ENCODE measurements around the gene TTC16. TPM values are rescaled to one million over a fixed set of nuclear protein-coding genes. Genes with fewer than 3 reads are reported as not detected.
"Not testable (repeated sequence)": the region's sequence is repeated elsewhere in the genome, so short reads cannot be mapped to it uniquely, and the experiment has no call there.

TTC16 gene
- total RNA-seq, 1 experiment from 2014 or later = not detected

- no peak overlapping the region for H3K27ac Mint-ChIP-seq
- no peaks in the 10 kb centered on the region for H3K27me3 Mint-ChIP-seq (ENCODE audit: low read depth)
- no peaks in the 10 kb centered on the region for H3K9me3 Mint-ChIP-seq
- ChIA-PET POLR2A (interaction anchor here (0.9 to 1.2 kb wide), 2 partner anchors 16 to 48 kb away, joined by 4 to 7 read pairs; no protein-coding TSS in a partner anchor), CTCF (interaction anchor here (0.6 to 2.9 kb wide), 11 partner anchors 8 to 171 kb away, joined by 3 to 26 read pairs (median 4); partner anchors contain the start of genes ST6GALNAC4 and TOR2A)
- H3K36me3 Mint-ChIP-seq = no peaks in the 10 kb centered on the region
- ATAC-seq (peak; percentile 13; the same call in 1 of the 2 replicates), DNase-seq (ENCODE audit: low spot score) (no peak)
- TF ChIP-seq CREM (CRISPR knock-in tag; IDR thresholded peaks at IDR 0.05) (no peak), USF1 (CRISPR knock-in tag; IDR thresholded peaks at IDR 0.05) (0 out of 2 replicates have a peak, but pooled peaks have one; percentile 14)
- peaks cover 23% of the 10 kb centered on the region for H3K4me1 Mint-ChIP-seq
- H3K4me3 Mint-ChIP-seq = no peak overlapping the region
Observed at GRCh38 chr9:127779136-127779981, 63.5 kb downstream of the TTC16 start.

GRCh38 chr9:127780126-127780885 is 64.4 kb downstream of the TTC16 start:
- Mint-ChIP-seq H3K4me3 (no peak overlapping the region), H3K9me3 (no peaks in the 10 kb centered on the region), H3K27ac (no peak overlapping the region), H3K27me3 (ENCODE audit: low read depth) (no peaks in the 10 kb centered on the region), H3K36me3 (no peaks in the 10 kb centered on the region), H3K4me1 (peaks cover 23% of the 10 kb centered on the region)
- DNase-seq (ENCODE audit: low spot score) (no peak), ATAC-seq (no peak)
- ChIA-PET CTCF (interaction anchor here (0.7 to 2.9 kb wide), 10 partner anchors 9 to 172 kb away, joined by 3 to 26 read pairs (median 3); partner anchors contain the start of gene TOR2A), POLR2A (interaction anchor here (0.7 to 1.2 kb wide), 3 partner anchors 9 to 910 kb away, joined by 4 to 7 read pairs (median 4); no protein-coding TSS in a partner anchor)
- TF ChIP-seq ZNF423 (CRISPR knock-in tag; IDR thresholded peaks at IDR 0.05) (peak; percentile 64), TEAD1 (CRISPR knock-in tag; IDR thresholded peaks at IDR 0.05) (no peak), EMX1 (CRISPR knock-in tag; IDR thresholded peaks at IDR 0.05) (no peak), AR (CRISPR knock-in tag; IDR thresholded peaks at IDR 0.05) (no peak), SP1 (CRISPR knock-in tag; conservative IDR thresholded peaks at IDR 0.05) (no peak), RORB (CRISPR knock-in tag; IDR thresholded peaks at IDR 0.05) (no peak), HMGXB4 (CRISPR knock-in tag; IDR thresholded peaks at IDR 0.05) (peak; percentile 52; the same call in 1 of the 2 replicates)

GRCh38 chr9:127780909-127781308 is 65.0 kb downstream of the TTC16 start:
- not testable (repeated sequence) for H3K9me3 Mint-ChIP-seq; H3K4me3 Mint-ChIP-seq; H3K27ac Mint-ChIP-seq; DNase-seq (ENCODE audit: low spot score); ATAC-seq; H3K36me3 Mint-ChIP-seq; H3K27me3 Mint-ChIP-seq (ENCODE audit: low read depth)
- ChIA-PET POLR2A (interaction anchor here (0.7 to 1.2 kb wide), 2 partner anchors 10 to 909 kb away, joined by 4 read pairs; no protein-coding TSS in a partner anchor), CTCF (interaction anchor here (0.7 to 2.9 kb wide), 7 partner anchors 10 to 168 kb away, joined by 3 to 26 read pairs (median 3); partner anchors contain the start of gene TOR2A)
- H3K4me1 Mint-ChIP-seq = peaks cover 23% of the 10 kb centered on the region

Other genes with a start within 250 kb of the TTC16 start
- 37.1 to 45.6 TPM (median 40.3 TPM) in 3 replicates for gene STXBP1, start 103.8 kb upstream of the TTC16 start, total RNA-seq (2021)
- gene CFAP157, start 9.1 kb upstream of the TTC16 start, total RNA-seq (2021) = 0.07 to 0.22 TPM in 2 of 3 replicates, not detected in the other
- 13.1 to 16.9 TPM (median 13.9 TPM) in 3 replicates for gene PTRH1, start 416 bp upstream of the TTC16 start, total RNA-seq (2021)
- 14.4 to 19.4 TPM (median 16.6 TPM) in 3 replicates for gene TOR2A, start 19.2 kb downstream of the TTC16 start, total RNA-seq (2021)
- 3.3 to 5.4 TPM (median 3.4 TPM) in 3 replicates for gene SH2D3C, start 62.6 kb downstream of the TTC16 start, total RNA-seq (2021)
- 106 to 111 TPM (median 107 TPM) in 3 replicates for gene CDK9, start 70.0 kb downstream of the TTC16 start, total RNA-seq (2021)
- gene FPGS, start 86.8 kb downstream of the TTC16 start, total RNA-seq (2021) = 67.7 to 81.7 TPM (median 69.3 TPM) in 3 replicates
- 3.7 to 4.4 TPM (median 4.2 TPM) in 3 replicates for gene ENG, start 138.6 kb downstream of the TTC16 start, total RNA-seq (2021)
- gene AK1, start 161.6 kb downstream of the TTC16 start, total RNA-seq (2021) = 27.5 to 34.9 TPM (median 34.4 TPM) in 3 replicates
- 45.1 to 47.5 TPM (median 45.3 TPM) in 3 replicates for gene ST6GALNAC6, start 183.5 kb downstream of the TTC16 start, total RNA-seq (2021)
- gene ST6GALNAC4, start 201.0 kb downstream of the TTC16 start, total RNA-seq (2021) = 25.1 to 25.7 TPM (median 25.4 TPM) in 3 replicates
- gene PIP5KL1, start 214.7 kb downstream of the TTC16 start, total RNA-seq (2021) = 15.8 to 20.2 TPM (median 16.8 TPM) in 3 replicates
- 53.3 to 58.2 TPM (median 56.1 TPM) in 3 replicates for gene DPM2, start 221.8 kb downstream of the TTC16 start, total RNA-seq (2021)